GM19438 (cell line): ENCODE data around the gene ZBTB46.
"Not testable (repeated sequence)": the region's sequence is repeated elsewhere in the genome, so short reads cannot be mapped to it uniquely, and the experiment has no call there.

Source experiments
- ATAC-seq: cut with Tn5 transposase; IDR thresholded peaks from one replicate; pipeline ENCODE4 v1.9.1; 2021; ENCODE audit warnings: low read depth; ENCODE audit not compliant: unreplicated experiment

The ZBTB46 gene

GRCh38 chr20:63830841-63831588, at the start of gene ZBTB46:
Gene ZBTB46, minus strand, starts transcription at chr20:63831264. Its CDS starts 40,507 bp downstream, at chr20:63790757.
- no peak for ATAC-seq

DNA sequence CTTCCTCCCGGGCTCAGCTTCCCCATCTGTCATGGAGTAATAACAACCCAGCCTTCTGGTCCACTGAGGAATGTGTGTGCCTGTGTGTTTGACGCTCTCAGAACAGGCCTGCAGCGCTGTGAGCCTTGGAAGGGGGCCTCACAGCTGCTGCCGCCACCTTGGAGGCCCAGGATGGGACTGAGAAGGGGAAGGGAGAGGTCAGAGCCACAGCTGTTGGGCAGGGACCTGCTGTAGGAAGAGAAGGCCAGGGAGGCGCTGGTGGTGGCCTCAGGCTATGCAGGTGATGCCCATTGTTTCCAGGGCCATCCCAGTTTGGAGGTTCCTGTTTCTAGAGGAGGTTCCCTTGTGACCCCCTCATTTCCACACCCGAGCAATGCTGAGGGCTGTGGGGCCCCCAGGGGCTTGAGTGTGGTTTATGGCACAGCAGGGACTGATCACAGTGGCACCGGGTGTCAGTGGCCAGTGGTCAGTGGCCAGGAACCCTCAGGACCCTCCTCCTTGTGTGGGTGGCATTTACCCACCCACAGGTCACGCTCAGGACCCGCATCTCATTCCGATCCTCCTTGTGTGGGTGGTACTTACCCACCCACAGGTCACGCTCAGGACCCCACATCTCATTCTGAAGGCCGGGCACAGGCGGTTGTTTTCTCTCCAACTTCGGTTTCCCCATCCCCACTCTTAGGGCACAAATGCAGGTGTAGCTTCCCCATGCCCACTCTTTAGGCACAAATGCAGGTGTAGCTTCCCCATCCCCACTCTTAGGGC, 48.0 kb upstream of the ZBTB46 start:
- no peak for ATAC-seq

- no peak for ATAC-seq
Observed at GRCh38 chr20:63877755-63878470, 46.8 kb upstream of the ZBTB46 start.

DNA sequence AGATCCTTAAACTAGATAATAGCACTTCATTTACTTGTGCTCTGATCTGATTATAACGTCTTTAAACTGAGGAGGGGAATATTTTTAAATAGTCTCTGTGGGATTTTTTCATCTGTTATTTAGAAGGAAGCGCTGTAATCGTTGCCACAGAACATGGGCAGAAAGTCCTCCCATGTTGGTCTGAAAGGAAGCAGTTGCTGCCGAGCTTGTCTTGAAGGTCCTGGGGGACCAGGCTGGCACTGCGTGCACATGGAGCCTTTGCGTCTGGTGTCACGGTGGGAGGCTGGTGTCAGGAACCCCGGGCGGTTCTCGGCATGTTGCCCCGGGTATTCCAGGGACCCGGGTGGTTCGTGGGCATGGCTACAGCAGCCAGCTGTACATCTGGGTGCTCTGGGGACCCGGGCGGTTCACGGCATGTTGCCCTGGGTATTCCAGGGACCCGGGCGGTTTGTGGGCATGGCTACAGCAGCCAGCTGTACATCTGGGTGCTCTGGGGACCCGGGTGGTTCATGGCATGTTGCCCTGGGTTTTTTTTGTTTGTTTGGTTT, 45.5 kb upstream of the ZBTB46 start:
- no peak for ATAC-seq

GRCh38 chr20:63874241-63874640, 43.2 kb upstream of the ZBTB46 start:
- not testable (repeated sequence) for ATAC-seq

- no peak for ATAC-seq
Observed at GRCh38 chr20:63873477-63873971, 42.5 kb upstream of the ZBTB46 start.

DNA sequence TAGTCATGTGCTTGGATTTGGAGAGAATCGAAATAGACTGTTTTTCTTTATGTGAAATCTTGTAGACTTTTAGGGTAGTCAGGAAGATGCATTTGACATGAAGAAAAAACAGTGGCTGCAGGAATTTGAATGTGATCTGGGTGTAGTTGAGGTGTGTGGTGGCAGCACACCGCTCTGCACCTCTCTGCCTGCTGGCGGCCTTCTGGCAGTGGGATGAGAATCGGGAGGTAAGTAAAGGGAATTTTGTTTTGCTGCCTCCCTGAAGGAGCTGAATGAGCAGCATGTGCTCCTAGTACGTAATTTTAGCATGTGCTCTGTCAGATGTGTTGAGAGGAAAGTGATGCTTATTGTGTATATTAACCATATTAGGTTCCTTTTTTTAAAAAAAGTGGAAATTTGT, 37.2 kb upstream of the ZBTB46 start:
- ATAC-seq = no peak

- not testable (repeated sequence) for ATAC-seq
Observed at GRCh38 chr20:63867042-63867441, 36.0 kb upstream of the ZBTB46 start.

DNA sequence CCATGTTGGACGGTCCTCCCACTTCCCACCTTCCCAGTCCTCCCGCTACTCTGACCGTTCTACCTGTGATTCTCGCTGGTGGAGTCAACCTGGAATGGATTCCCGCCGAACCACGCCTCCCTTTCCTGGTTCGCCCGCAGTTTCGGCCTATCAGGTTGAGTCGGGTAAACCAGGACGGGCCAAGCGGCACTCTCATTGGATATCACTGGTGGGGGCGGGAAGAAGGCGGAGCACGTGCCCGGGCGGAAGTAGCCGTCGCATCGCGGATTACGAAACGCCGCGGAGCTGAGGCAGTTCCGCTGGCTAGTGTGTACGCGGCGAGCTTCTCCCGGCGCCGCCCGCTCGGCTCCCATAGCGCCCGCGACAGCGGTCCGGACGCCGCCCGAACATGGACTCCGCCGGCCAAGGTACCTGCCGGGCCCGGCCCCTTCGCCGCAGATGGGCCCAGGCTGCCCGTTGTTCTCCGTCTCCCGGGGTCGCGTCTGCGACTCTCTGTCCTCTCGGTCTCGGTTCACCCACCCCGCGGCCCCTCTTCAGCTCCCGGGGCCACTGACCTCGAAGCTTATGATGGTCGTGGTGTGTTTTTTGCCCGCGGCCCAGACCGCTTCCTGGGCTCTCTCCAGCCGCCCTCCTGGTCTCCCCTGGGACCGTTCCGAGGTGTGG, 34.0 kb upstream of the ZBTB46 start, which contains the start of gene TPD52L2:
TPD52L2 (plus strand) TSS at position 293 of the 663 bp plus-strand sequence; CDS start at position 389, 96 bp downstream.
- ATAC-seq = peak; percentile 66

- no peak for ATAC-seq
Observed at GRCh38 chr20:63864545-63864977, 33.5 kb upstream of the ZBTB46 start.

DNA sequence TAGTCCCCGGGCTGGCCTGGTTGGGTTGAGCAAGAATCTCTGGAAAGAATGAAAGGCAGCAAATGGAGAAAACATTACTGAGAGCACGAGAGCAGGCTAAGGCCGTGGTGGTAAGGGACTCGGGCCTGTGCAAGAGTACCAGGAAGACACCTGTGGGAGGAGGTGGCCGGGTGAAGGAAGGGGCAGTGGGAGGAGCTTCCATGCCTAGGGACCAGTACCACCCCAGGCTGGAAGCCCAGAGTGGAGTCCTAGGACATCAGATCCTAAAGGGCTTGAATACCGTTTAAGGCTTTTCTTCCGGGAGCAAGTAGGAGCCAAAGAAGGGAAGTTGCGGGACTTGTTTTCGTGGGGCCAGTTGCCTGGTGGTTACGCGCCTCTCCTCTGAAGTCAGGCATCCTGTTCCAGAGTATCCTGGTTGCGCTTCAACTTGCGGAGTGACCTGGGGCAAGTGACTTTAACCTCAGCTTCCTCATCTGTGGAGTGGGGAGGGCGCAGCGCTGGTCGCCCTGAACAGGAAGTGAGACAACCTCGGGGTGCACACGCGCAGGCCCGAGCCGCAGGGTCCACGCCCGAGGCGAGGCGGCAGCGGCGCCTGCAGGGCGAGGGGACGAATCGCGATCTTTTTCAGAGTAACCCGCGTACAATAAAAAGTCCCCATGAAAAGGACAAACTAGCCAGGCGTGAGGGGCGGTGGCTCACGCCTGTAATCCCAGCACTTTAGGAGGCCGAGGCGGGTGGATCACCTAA, 32.9 kb upstream of the ZBTB46 start:
- peak; percentile 54 for ATAC-seq

DNA sequence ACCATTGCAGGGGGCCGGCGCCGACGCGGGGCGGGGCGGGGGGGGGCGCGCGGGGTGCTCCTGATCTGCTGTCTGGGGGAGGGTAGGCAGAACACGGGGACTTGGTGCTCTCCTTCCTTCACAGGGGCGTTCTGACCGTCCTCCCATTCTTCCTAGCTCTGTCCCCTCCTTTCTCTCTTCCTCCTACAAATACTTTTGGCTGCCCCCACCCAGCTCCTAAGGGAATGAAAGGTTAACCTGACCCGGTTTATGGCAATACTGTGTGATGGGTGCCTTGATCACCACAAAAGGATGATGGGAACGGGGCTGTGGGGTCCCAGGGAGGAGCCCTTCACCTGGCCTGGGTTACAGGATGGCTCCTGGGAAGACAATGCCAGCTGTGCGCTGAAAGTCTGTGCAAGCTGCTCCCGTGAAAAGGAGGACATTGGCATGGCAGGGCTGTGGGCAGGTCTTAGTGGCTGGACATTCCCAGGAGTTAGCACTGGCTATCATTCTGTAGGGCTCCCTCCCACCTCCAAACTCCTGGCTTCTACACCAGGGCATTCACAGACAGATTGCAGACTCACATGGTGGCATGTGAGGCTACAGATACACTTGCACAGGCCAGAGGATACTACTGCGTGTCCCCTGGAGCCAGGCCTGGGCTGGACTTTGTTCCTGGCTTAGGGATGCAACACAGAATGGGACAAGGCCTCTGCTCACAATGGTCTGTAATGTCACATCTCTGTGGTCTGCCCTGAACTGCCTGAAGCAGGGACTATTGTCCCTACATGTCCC, 32.1 kb upstream of the ZBTB46 start:
- ATAC-seq = no peak

DNA sequence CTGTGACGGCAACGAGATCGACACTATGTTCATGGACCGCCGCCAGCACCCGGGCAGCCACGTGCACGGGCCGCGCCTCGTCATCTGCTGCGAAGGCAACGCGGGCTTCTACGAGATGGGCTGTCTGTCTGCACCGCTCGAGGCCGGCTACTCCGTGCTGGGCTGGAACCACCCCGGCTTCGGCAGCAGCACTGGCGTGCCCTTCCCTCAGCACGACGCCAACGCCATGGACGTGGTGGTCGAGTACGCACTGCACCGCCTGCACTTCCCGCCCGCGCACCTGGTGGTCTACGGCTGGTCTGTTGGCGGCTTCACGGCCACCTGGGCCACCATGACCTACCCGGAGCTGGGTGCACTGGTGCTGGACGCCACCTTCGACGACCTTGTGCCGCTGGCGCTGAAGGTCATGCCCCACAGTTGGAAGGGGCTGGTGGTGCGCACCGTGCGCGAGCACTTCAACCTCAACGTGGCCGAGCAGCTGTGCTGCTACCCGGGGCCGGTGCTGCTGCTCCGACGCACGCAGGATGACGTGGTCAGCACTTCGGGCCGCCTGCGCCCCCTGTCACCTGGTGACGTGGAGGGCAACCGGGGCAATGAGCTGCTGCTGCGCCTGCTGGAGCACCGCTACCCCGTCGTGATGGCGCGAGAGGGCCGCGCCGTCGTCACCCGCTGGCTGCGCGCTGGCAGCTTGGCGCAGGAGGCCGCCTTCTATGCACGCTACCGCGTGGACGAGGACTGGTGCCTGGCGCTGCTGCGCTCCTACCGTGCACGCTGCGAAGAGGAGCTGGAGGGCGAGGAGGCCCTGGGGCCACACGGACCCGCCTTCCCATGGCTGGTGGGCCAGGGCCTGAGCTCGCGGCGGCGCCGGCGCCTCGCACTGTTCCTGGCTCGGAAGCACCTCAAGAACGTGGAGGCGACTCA, 31.2 kb upstream of the ZBTB46 start:
- no peak for ATAC-seq

DNA sequence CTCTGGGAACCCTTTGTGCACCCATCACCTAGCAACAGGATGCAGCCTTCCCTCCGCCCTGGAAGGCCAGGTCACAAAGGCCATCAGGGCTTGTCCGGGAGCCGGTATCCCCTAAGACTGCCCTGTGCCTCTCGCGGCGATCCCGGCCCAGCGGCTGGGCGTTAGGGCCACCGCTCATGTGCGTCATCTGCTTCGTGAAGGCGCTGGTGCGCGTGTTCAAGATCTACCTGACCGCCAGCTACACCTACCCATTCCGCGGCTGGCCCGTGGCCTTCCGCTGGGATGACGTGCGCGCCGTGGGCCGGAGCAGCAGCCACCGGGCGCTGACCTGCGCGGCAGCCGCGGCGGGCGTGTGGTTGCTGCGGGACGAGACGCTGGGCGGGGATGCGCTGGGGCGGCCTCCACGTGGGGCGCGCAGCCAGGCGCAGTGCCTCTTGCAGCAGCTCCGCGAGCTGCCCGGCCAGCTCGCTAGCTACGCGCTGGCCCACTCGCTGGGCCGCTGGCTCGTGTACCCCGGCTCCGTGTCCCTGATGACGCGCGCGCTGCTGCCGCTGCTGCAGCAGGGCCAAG, 30.4 kb upstream of the ZBTB46 start, which contains the start of gene ABHD16B:
ABHD16B (plus strand) TSS at position 134 of the 570 bp plus-strand sequence; CDS start at position 177, 43 bp downstream.
- ATAC-seq = no peak

- ATAC-seq = no peak
Observed at GRCh38 chr20:63860325-63861051, 29.4 kb upstream of the ZBTB46 start.

DNA sequence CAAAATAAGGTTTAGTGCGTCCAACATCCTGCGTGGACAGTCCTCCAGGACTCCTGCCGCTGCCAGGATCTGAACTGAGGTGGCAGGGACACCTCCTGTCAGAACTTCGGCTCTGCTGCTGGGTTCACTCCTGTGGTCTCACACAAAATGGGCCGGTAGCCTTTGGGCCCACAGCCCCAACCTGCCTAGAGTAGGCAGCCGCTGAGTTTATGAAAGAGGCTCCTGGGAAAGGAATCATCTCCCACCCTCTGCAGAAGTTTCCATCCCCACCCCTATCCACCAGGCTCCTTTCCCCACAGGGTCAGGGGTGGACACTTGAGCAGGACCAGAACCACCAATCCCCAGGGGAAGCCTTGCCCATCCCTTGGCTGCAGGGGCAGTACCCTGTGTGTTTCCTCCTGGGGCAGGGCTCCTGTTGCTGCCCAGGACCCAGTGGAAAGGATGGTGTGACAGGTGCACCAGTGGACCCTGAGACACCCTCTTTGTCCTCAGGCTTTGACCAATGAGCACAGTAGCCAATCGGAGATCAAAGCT, 28.2 kb upstream of the ZBTB46 start:
- no peak for ATAC-seq
